ENCODE results near the gene GADL1.

DNA sequence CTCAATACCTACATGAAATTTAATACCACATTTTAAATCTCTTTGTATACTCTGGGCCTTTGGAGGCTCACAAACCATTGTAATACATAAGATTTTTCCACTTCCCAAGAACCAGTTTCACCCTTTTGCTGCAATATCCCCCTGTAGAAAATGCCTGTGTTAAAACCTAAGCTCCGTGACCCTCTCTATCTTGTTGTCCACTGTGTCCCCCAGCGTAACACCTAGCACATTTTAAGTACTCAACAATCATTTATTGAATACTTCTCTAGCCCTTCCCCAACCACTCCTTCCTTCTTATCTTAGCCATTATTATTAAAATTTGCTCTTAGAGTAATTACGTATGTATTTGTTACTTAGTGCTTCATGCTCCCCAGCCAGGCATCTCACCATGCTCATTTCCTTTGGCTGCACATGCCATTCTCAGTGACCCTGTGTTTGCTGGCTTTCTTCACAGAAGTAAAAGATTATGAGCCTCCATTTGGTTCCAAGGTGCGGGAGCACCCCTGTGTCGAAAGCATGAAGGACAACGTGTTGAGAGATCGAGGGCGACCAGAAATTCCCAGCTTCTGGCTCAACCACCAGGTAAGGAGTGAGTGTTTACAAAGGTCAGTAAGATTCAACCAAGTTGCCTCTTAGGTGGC is 206.4 kb downstream of the GADL1 start:
- TF ChIP-seq CTCF (IDR thresholded peaks at IDR 0.05 in 4 of 5, conservative IDR thresholded peaks at IDR 0.05 in 1 of 5): no peak
- no peak for TF ChIP-seq POLR2A (IDR thresholded peaks at IDR 0.05)

Measured in gastrocnemius medialis (tissue), 4 donors.